Thyroid gland (tissue), 4 donors: Measurements from ENCODE around the gene ATXN1.
A peak's percentile ranks its signal among the peaks of the same experiment; 100 is the strongest.

Experiments used
- POLR2A ChIP-seq, 2 donors: fragments of 450-650 bp; IDR thresholded peaks; one replicate each; pipeline ENCODE4 v1.6.1; 2017; ENCODE audit warnings: antibody characterized with exemption in 2 of 2, mild to moderate bottlenecking in 2 of 2, moderate library complexity in 1 of 2
- TF ChIP-seq, protein P1 (sequence below), 6 experiments: fragments of 200-600 bp in 3 of 6; fragments of 450-650 bp in 3 of 6; sonication (generic) in 3 of 6; IDR thresholded peaks; one replicate each; pipeline ENCODE4 v1.5.1; 2016 to 2019; ENCODE audit warnings: antibody characterized with exemption in 6 of 6, mild to moderate bottlenecking in 2 of 6, inconsistent platforms in 1 of 6, moderate library complexity in 1 of 6

GRCh38 chr6:16760516-16761470, at the start of gene ATXN1:
- TF ChIP-seq POLR2A (IDR thresholded peaks at IDR 0.05) = peak in 1 of 2 donors; percentile 50
- TF ChIP-seq, protein P1, sequence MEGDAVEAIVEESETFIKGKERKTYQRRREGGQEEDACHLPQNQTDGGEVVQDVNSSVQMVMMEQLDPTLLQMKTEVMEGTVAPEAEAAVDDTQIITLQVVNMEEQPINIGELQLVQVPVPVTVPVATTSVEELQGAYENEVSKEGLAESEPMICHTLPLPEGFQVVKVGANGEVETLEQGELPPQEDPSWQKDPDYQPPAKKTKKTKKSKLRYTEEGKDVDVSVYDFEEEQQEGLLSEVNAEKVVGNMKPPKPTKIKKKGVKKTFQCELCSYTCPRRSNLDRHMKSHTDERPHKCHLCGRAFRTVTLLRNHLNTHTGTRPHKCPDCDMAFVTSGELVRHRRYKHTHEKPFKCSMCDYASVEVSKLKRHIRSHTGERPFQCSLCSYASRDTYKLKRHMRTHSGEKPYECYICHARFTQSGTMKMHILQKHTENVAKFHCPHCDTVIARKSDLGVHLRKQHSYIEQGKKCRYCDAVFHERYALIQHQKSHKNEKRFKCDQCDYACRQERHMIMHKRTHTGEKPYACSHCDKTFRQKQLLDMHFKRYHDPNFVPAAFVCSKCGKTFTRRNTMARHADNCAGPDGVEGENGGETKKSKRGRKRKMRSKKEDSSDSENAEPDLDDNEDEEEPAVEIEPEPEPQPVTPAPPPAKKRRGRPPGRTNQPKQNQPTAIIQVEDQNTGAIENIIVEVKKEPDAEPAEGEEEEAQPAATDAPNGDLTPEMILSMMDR (IDR thresholded peaks at IDR 0.05) = no peak
